ENCODE results near the gene CNTN6. TPM values are rescaled to one million over a fixed set of nuclear protein-coding genes. Genes with fewer than 3 reads are reported as not detected.

CNTN6 gene
- total and polyA plus RNA-seq, 2 of the 13 experiments (the other 11 are each of a cell fraction or from before 2014, with no cell fraction given), result not detected

GRCh38 chr3:1117843-1118473, 25.1 kb downstream of the CNTN6 start (continued):
- TF ChIP-seq ZNF574 (CRISPR knock-in tag; IDR thresholded peaks at IDR 0.05) (no peak), HNF1B (CRISPR knock-in tag; IDR thresholded peaks at IDR 0.05) (no peak), ZGPAT (CRISPR knock-in tag; IDR thresholded peaks at IDR 0.05) (no peak)

- ATAC-seq (no peak), DNase-seq (ENCODE audit: low spot score) (no peak), FAIRE-seq (no peak)
- 0% methylated on average over 1 of the region's 1 CpG for WGBS (ENCODE audit: low lambda C conversion rate)
- H3K79me2 ChIP-seq (ENCODE audit: insufficient read depth, low read length), result no peaks in the 10 kb centered on the region
- H2AFZ ChIP-seq (ENCODE audit: low read length), result no peak overlapping the region
- H3K27me3 ChIP-seq (ENCODE audit: control insufficient read depth in 1 of 2, insufficient read depth in 2 of 2, low read length in 2 of 2), result no peaks in the 10 kb centered on the region
- in situ Hi-C loops (cut with HindIII; ENCODE audit: extremely low pct_ligation_motif_present, low pct_unique_long_range_greater_than_20kb) (no loop called here), intact Hi-C loops (cut with micrococcal nuclease; ENCODE audit: unreplicated experiment) (no loop called here)
- peaks cover 90% of the 10 kb centered on the region for H3K9me3 ChIP-seq (ENCODE audit: low read length)
- no peak overlapping the region for H3K4me2 ChIP-seq (ENCODE audit: low read depth, low read length)
- no peaks in the 10 kb centered on the region for H3K4me1 ChIP-seq (ENCODE audit: insufficient read depth, low read length)
- H4K20me1 ChIP-seq (ENCODE audit: insufficient read depth, low read length), result no peaks in the 10 kb centered on the region
- no TSS peak for BruUV-seq (replicated peaks)
- H3K4me3 ChIP-seq (replicated peaks in 1 of 3; ENCODE audit: insufficient read depth in 1 of 3, low read depth in 2 of 3, low read length in 3 of 3), result no peak overlapping the region
- no peaks in the 10 kb centered on the region for H3K36me3 ChIP-seq (replicated peaks in 1 of 2; ENCODE audit: control insufficient read depth in 1 of 2, insufficient read depth in 2 of 2, low read length in 2 of 2)
- CTCF ChIA-PET (ENCODE audit: low intra/inter-chr PET ratio, low total read pairs), result no interaction called here
- no peak overlapping the region for H3K27ac ChIP-seq (ENCODE audit: extremely low read length, insufficient read depth, low read length)
- POLR2A ChIA-PET, result no interaction called here
- H3K9ac ChIP-seq (ENCODE audit: insufficient read depth, low read depth, low read length), result no peak overlapping the region
- TF ChIP-seq ZNF234 (CRISPR knock-in tag; conservative IDR thresholded peaks at IDR 0.05) (no peak), NAIF1 (CRISPR knock-in tag; IDR thresholded peaks at IDR 0.05; ENCODE audit: borderline replicate concordance) (no peak), FOXK1 (CRISPR knock-in tag; IDR thresholded peaks at IDR 0.05; ENCODE audit: borderline replicate concordance, low read depth) (no peak), TAF1 (CRISPR knock-in tag; IDR thresholded peaks at IDR 0.05) (no peak), ZNF569 (CRISPR knock-in tag; IDR thresholded peaks at IDR 0.05; ENCODE audit: borderline replicate concordance) (no peak), ZBTB43 (CRISPR knock-in tag; conservative IDR thresholded peaks at IDR 0.05) (no peak), SUZ12 (IDR thresholded peaks at IDR 0.05; ENCODE audit: low read depth, low read length) (no peak), ZBTB39 (CRISPR knock-in tag; IDR thresholded peaks at IDR 0.05) (no peak), PRMT3 (CRISPR knock-in tag; IDR thresholded peaks at IDR 0.05; ENCODE audit: borderline replicate concordance, low read depth) (no peak), HHEX (CRISPR knock-in tag; IDR thresholded peaks at IDR 0.05) (no peak)
Measured at GRCh38 chr3:1131166-1131565, 38.3 kb downstream of the CNTN6 start.
